Umbilical cord (tissue), 2 donors: Measurements from ENCODE around the gene GAPDHS. TPM values are rescaled to one million over a fixed set of nuclear protein-coding genes. Genes with fewer than 3 reads are reported as not detected.
A peak's percentile ranks its signal among the peaks of the same experiment; 100 is the strongest.

ENCODE experiments used
- DNase-seq: peaks from one replicate; pipeline ENCODE4 v3.0.0-alpha.2; 2015; ENCODE audit warnings: low spot score
- total RNA-seq: library from RNA; depleted of rRNA; stranded (reverse); fragments of >200 nt; gene quantifications from one replicate; pipeline ENCODE4 v1.2.3, GENCODE V29; 2014; ENCODE audit warnings: low replicate concordance; ENCODE audit not compliant: insufficient read depth

GAPDHS gene
- total RNA-seq, 1 donor from 2014 or later = not detected

- no peak for DNase-seq
Measured at GRCh38 chr19:35557539-35558399, 24.5 kb downstream of the GAPDHS start.

DNA sequence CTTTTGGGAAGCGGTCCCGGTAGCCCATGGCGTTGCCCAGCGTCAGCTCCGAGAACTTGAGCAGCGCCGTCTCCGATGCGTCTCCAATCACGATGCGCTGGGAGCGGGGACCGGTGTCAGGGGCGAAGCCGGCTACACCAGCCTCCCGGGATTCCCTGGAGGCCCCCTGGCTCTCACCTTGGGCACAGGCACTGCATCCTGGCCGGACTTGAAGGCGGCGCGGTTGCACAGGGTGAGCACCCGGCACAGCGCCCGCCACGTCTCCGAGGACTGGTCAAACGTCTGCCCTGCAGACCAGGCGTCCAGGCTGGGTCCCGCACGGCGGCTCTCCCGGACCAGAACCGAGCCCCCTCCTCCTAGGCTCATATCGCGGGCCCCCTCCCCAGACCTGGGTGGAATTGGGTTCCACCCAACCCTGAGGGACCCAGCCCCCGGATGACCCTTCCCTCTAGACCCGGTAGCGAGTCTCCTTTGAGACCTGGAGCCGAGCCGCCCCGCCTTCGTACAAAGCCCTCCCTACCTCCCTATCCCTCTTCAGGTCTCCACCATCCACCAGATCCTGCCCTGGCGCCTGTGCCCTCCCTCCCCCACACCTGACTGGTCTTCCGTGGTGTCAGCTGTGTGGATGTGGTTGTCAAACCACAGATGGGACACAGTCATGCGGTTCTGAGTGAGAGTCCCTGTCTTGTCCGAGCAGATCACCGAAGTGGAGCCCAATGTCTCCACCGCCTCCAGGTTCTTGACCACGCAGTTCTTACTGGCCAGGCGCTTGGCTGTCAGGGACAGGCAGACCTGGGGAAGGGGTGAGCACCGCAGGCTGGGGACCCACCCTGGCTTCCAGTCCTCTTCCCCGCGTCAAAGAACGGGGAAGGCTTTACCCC is 25.4 kb downstream of the GAPDHS start:
- no peak for DNase-seq

GRCh38 chr19:35559281-35559659 is 26.0 kb downstream of the GAPDHS start:
- DNase-seq = no peak

- no peak for DNase-seq
Measured at GRCh38 chr19:35559781-35560180, 26.5 kb downstream of the GAPDHS start.

DNA sequence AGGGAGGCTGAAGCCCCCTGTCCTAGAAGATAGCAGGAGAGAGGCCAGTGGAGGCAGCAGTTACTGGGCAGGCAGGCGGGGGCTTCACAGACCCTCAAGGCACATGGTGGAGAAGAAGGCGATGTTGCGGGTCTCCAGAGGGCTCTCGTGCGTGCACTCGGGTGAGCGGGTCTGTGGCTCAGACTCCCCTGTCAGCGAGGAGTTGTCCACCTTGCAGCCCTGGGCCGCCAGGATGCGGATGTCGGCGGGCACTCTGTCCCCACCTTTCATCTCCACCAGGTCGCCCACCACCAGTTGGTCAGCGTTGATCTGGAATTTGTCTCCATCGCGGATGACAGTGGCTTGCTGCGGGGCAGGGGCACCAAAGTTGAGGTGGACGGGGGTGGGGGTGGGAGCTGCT is 27.0 kb downstream of the GAPDHS start:
- DNase-seq = no peak

DNA sequence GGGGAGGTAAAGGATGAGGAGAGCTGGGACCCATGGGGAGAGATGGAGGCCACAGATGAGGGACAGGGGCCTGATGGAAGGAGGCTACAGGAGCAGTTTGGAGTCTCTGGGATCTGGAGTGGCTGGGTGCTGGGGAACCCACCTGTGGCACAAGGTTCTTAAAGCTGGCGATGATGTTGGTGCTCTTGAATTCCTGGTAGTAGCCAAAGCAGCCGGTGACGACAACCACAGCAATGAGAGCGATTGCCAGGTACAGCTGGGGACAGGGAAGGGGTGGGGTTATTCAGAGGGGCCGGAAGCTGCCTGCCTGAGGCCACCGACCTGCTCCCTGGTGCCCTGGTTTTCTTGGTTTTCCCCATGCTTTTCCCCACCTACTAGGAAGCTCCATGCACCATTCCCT is 27.4 kb downstream of the GAPDHS start:
- no peak for DNase-seq

DNA sequence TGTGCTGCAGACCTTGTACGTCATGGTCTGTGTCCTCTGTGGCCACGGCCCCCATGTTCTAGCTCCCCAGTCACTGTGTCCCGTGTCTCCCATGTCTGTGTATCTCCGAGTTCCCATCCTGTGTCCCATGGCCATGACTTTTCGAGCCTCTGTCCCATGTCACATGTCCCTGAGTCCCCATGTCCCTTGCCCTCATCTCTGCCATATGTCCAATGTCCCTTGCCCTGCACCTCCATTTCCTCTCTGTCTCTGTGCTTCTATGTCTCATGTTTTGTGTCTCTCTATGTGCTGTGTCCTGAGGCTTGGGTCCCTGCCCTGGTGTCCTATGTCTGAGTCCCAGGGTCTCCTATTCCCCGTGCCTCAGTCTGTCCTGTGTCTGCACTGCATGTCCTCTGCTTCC is 28.2 kb downstream of the GAPDHS start:
- no peak for DNase-seq

- no peak for DNase-seq
Measured at GRCh38 chr19:35562336-35562735, 29.1 kb downstream of the GAPDHS start.

DNA sequence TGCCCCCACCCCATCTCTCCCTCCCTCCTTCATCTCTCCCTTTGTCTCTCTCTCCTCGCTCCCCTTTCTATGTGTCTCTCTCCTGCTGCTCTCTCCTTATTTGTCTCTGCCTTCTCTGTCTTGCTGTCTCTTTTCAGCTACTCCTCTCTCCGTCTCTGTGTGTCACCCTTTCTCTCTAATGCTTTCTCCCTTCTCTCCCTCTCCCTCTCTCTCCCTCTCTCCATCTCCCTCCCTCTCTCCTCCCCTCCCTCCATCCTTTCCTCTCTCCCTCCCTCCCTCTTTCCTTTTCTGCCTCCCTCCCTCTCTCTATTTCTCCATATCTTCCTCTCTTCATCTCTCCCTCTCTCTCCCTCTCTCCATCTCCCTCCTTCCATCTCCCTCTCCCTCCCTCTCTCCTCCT is 29.5 kb downstream of the GAPDHS start:
- DNase-seq = no peak

DNA sequence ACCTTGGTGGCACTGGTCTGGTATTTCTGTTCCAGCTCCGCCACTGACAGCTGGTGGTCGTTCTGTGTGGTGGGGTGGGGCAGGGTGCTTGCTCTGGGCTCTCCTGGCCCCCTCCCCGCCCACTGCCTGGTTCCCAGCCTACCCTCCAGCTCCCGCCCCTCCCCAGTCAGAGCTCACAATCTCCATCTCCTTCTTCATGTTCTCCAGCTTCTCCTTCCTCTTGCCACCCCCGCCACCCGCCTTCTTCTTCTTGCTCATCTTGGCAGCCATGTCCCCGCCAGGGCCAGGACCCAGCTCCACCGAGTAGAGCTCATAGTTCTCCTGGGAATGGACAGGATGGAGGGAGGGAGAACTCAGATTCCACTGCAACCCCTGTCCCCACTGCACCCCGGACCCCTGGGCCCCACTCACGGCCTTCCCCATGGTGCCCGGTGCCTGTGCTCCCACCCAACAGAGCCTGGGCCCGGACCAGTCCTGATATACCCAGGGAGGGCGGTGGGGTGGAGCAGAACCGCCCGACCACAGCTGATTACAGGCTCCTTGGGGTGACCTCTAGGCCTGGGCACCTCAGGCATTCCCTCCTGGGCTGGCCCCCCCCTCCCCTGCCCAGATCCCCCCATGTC is 30.1 kb downstream of the GAPDHS start, which contains the start of gene ATP4A:
Gene ATP4A, minus strand, starts transcription at position 452 of the 623 bp plus-strand sequence. Its CDS starts 29 bp downstream, at position 423.
- no peak for DNase-seq

GRCh38 chr19:35565016-35565856 is 32.0 kb downstream of the GAPDHS start:
- no peak for DNase-seq

- DNase-seq = no peak
Measured at GRCh38 chr19:35566738-35567137, 33.5 kb downstream of the GAPDHS start.

- no peak for DNase-seq
Measured at GRCh38 chr19:35569281-35569781, 36.1 kb downstream of the GAPDHS start.

- DNase-seq = no peak
Measured at GRCh38 chr19:35571406-35571965, 38.2 kb downstream of the GAPDHS start.

GRCh38 chr19:35577918-35578317 is 44.7 kb downstream of the GAPDHS start:
- no peak for DNase-seq

GRCh38 chr19:35578707-35579106 is 45.5 kb downstream of the GAPDHS start:
- DNase-seq = peak; percentile 9

- no peak for DNase-seq
Measured at GRCh38 chr19:35582760-35583159, 49.5 kb downstream of the GAPDHS start.

- no peak for DNase-seq
Measured at GRCh38 chr19:35585848-35586247, 52.6 kb downstream of the GAPDHS start, which contains the start of gene PMIS2. PMIS2 (plus strand) TSS chr19:35586173; CDS start chr19:35586260, 87 bp downstream.

DNA sequence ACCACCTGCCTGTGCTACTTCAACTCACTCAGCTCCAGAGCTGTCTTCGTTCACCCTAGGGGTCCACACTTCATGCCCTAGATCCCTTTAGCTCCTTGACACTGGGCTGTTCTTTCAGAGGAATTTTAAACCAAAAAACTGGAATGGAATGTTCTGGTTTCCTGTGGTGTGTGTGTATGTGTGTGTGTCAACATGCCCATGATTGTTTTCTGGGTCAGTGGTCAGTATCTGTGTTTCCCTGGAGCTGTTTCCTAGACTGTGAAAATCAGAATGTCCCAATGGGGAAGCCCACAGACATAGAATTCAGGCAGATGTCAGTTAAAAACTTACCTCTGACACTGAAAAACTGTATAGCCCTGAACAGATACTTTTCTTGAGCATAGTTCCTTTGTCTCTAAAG is 54.1 kb downstream of the GAPDHS start:
- DNase-seq = no peak

GRCh38 chr19:35590875-35591274 is 57.6 kb downstream of the GAPDHS start:
- no peak for DNase-seq
